ENCODE results near the gene CADPS.

The CADPS gene

GRCh38 chr3:62453448-62453847 is 421.8 kb downstream of the CADPS start:
- H3K9me3 ChIP-seq: no peaks in the 10 kb centered on the region
- intact Hi-C loops (cut with DNase I; ENCODE audit: low total_unique reads): no loop called here
- no peaks in the 10 kb centered on the region for H3K4me1 ChIP-seq
- no peak for TF ChIP-seq CTCF (IDR thresholded peaks at IDR 0.05)
- no peak overlapping the region for H3K27ac ChIP-seq
- H3K27me3 ChIP-seq: peaks cover 0 to 3% of the 10 kb centered on the region in 2 donors
- H3K4me3 ChIP-seq: no peak overlapping the region
- no peak for DNase-seq
- no peaks in the 10 kb centered on the region for H3K36me3 ChIP-seq

- H3K4me1 ChIP-seq: no peaks in the 10 kb centered on the region
- peaks cover 0 to 3% of the 10 kb centered on the region in 2 donors for H3K27me3 ChIP-seq
- no peak for DNase-seq
- no peaks in the 10 kb centered on the region for H3K36me3 ChIP-seq
- no peak overlapping the region for H3K27ac ChIP-seq
- TF ChIP-seq CTCF (IDR thresholded peaks at IDR 0.05): no peak
- no peak overlapping the region for H3K4me3 ChIP-seq
- H3K9me3 ChIP-seq: no peaks in the 10 kb centered on the region
- intact Hi-C loops (cut with DNase I; ENCODE audit: low total_unique reads): no loop called here
Observed at GRCh38 chr3:62451211-62451887, 423.9 kb downstream of the CADPS start.

- Histone ChIP-seq H3K36me3 (no peaks in the 10 kb centered on the region), H3K4me3 (no peak overlapping the region), H3K27ac (no peak overlapping the region), H3K27me3 (peaks cover 0 to 3% of the 10 kb centered on the region in 2 donors), H3K9me3 (no peaks in the 10 kb centered on the region), H3K4me1 (peaks cover 0 to 8% (median 0%) of the 10 kb centered on the region in 4 donors)
- TF ChIP-seq CTCF (IDR thresholded peaks at IDR 0.05): no peak
- intact Hi-C loops (cut with DNase I; ENCODE audit: low total_unique reads): no loop called here
- no peak for DNase-seq
Observed at GRCh38 chr3:62446337-62446940, 428.8 kb downstream of the CADPS start.

- no peak for DNase-seq
- H3K4me1 ChIP-seq: peaks cover 0 to 8% (median 0%) of the 10 kb centered on the region in 4 donors
- H3K9me3 ChIP-seq: no peaks in the 10 kb centered on the region
- H3K36me3 ChIP-seq: no peaks in the 10 kb centered on the region
- H3K27me3 ChIP-seq: peaks cover 0 to 3% of the 10 kb centered on the region in 2 donors
- no peak overlapping the region for H3K4me3 ChIP-seq
- no peak for TF ChIP-seq CTCF (IDR thresholded peaks at IDR 0.05)
- intact Hi-C loops (cut with DNase I; ENCODE audit: low total_unique reads): no loop called here
- no peak overlapping the region for H3K27ac ChIP-seq
Observed at GRCh38 chr3:62445275-62445674, 429.9 kb downstream of the CADPS start.

- H3K9me3 ChIP-seq: no peaks in the 10 kb centered on the region
- H3K4me3 ChIP-seq: no peak overlapping the region
- no peaks in the 10 kb centered on the region for H3K4me1 ChIP-seq
- H3K27me3 ChIP-seq: peaks cover 0 to 6% of the 10 kb centered on the region in 2 donors
- H3K27ac ChIP-seq: no peak overlapping the region
- TF ChIP-seq CTCF (IDR thresholded peaks at IDR 0.05): no peak
- DNase-seq: no peak
- H3K36me3 ChIP-seq: no peaks in the 10 kb centered on the region
- intact Hi-C loops (cut with DNase I; ENCODE audit: low total_unique reads): no loop called here
Observed at GRCh38 chr3:62439978-62440377, 435.2 kb downstream of the CADPS start.
